ENCODE results near the gene ST3GAL2. TPM values are rescaled to one million over a fixed set of nuclear protein-coding genes. Genes with fewer than 3 reads are reported as not detected.

The ST3GAL2 gene
- total and polyA plus RNA-seq, 8 donors, result 25.3 to 38.5 (median 30.6) TPM

- Histone ChIP-seq H3K27ac (no peak overlapping the region), H3K9me3 (no peaks in the 10 kb centered on the region), H3K36me3 (peaks cover 0 to 55% of the 10 kb centered on the region in 2 donors), H3K27me3 (no peaks in the 10 kb centered on the region), H3K4me3 (no peak overlapping the region), H3K4me1 (no peaks in the 10 kb centered on the region)
- intact Hi-C loops (cut with DNase I), result no loop called here
- no peak for ATAC-seq
- no peak for DNase-seq
- no peak for TF ChIP-seq CTCF (IDR thresholded peaks at IDR 0.05)
Observed at GRCh38 chr16:70467608-70468007, 28.7 kb upstream of the ST3GAL2 start.

GRCh38 chr16:70467113-70467512 lies 28.2 kb upstream of the ST3GAL2 start:
- Histone ChIP-seq H3K9me3 (no peaks in the 10 kb centered on the region), H3K4me1 (no peaks in the 10 kb centered on the region), H3K27me3 (no peaks in the 10 kb centered on the region), H3K4me3 (no peak overlapping the region), H3K36me3 (peaks cover 0 to 55% of the 10 kb centered on the region in 2 donors), H3K27ac (no peak overlapping the region)
- ATAC-seq (no peak), DNase-seq (no peak)
- intact Hi-C loops (cut with DNase I), result no loop called here
- TF ChIP-seq CTCF (IDR thresholded peaks at IDR 0.05), result no peak

- no peaks in the 10 kb centered on the region for H3K9me3 ChIP-seq
- no peaks in the 10 kb centered on the region for H3K4me1 ChIP-seq
- H3K27ac ChIP-seq, result no peak overlapping the region
- no peak for ATAC-seq
- no peak for TF ChIP-seq CTCF (IDR thresholded peaks at IDR 0.05)
- intact Hi-C loops (cut with DNase I), result no loop called here
- H3K27me3 ChIP-seq, result no peaks in the 10 kb centered on the region
- H3K4me3 ChIP-seq, result no peak overlapping the region
- peaks cover 0 to 55% of the 10 kb centered on the region in 2 donors for H3K36me3 ChIP-seq
- peak in 1 of 4 donors; percentile 43 for DNase-seq
Observed at GRCh38 chr16:70466805-70467076, 27.8 kb upstream of the ST3GAL2 start.

- no peak for TF ChIP-seq CTCF (IDR thresholded peaks at IDR 0.05)
- no peak overlapping the region for H3K27ac ChIP-seq
- H3K9me3 ChIP-seq, result no peaks in the 10 kb centered on the region
- no peaks in the 10 kb centered on the region for H3K27me3 ChIP-seq
- DNase-seq (peak in 1 of 4 donors; percentile 76), ATAC-seq (no peak)
- H3K36me3 ChIP-seq, result peaks cover 0 to 55% of the 10 kb centered on the region in 2 donors
- no peak overlapping the region for H3K4me3 ChIP-seq
- intact Hi-C loops (cut with DNase I), result no loop called here
- H3K4me1 ChIP-seq, result peaks cover 0 to 5% of the 10 kb centered on the region in 2 donors
Observed at GRCh38 chr16:70465999-70466804, 27.3 kb upstream of the ST3GAL2 start.

- no peak for ATAC-seq
- intact Hi-C loops (cut with DNase I), result no loop called here
- no peak for TF ChIP-seq CTCF (IDR thresholded peaks at IDR 0.05)
Observed at GRCh38 chr16:70463235-70463634, 24.3 kb upstream of the ST3GAL2 start.

More at GRCh38 chr16:70463235-70463634, 24.3 kb upstream of the ST3GAL2 start:
- Histone ChIP-seq H3K27me3 (no peaks in the 10 kb centered on the region), H3K9me3 (no peaks in the 10 kb centered on the region), H3K27ac (no peak overlapping the region), H3K36me3 (peaks cover 0 to 48% of the 10 kb centered on the region in 2 donors), H3K4me3 (no peak overlapping the region), H3K4me1 (peaks cover 0 to 13% of the 10 kb centered on the region in 2 donors)
- DNase-seq, result no peak

Measured in left lung (tissue), 10 donors.